HEK293 (cell line): ENCODE measurements around the gene CRCP.

Source experiments
- KLF7 ChIP-seq: fragments of 450-650 bp; formaldehyde crosslinking; IDR thresholded peaks from 2 replicates; pipeline ENCODE4 v1.5.1; 2016; ENCODE audit warnings: missing biosample characterization, missing genetic modification characterization, borderline replicate concordance
- KLF9 ChIP-seq: fragments of 450-650 bp; formaldehyde crosslinking; IDR thresholded peaks from 2 replicates; pipeline ENCODE4 v1.5.1; 2016; ENCODE audit warnings: missing biosample characterization, missing genetic modification characterization, low read depth
- MZF1 ChIP-seq: fragments of 450-650 bp; formaldehyde crosslinking; IDR thresholded peaks from 2 replicates; pipeline ENCODE4 v1.5.1; 2017; ENCODE audit warnings: missing biosample characterization, missing genetic modification characterization, borderline replicate concordance
- PRDM6 ChIP-seq: fragments of 450-650 bp; formaldehyde crosslinking; IDR thresholded peaks from 2 replicates; pipeline ENCODE4 v1.5.1; 2017; ENCODE audit warnings: missing biosample characterization, missing genetic modification characterization
- RBAK ChIP-seq: fragments of 450-650 bp; formaldehyde crosslinking; IDR thresholded peaks from 2 replicates; pipeline ENCODE4 v1.5.1; 2016; ENCODE audit warnings: missing biosample characterization, missing genetic modification characterization
- SETDB1 ChIP-seq: IDR thresholded peaks from one replicate; pipeline ENCODE4 v1.6.1; 2017; ENCODE audit warnings: mild to moderate bottlenecking, low read length, moderate library complexity, mixed read lengths; ENCODE audit not compliant: insufficient read length
- SP2 ChIP-seq: fragments of 450-650 bp; formaldehyde crosslinking; IDR thresholded peaks from 2 replicates; pipeline ENCODE4 v1.5.1; 2016; ENCODE audit warnings: missing biosample characterization, missing genetic modification characterization
- ZBTB1 ChIP-seq: fragments of 450-650 bp; formaldehyde crosslinking; IDR thresholded peaks from 2 replicates; pipeline ENCODE4 v1.5.1; 2016; ENCODE audit warnings: missing biosample characterization, missing genetic modification characterization
- ZBTB7A ChIP-seq: fragments of 450-650 bp; formaldehyde crosslinking; IDR thresholded peaks from 2 replicates; pipeline ENCODE4 v1.5.1; 2016; ENCODE audit warnings: low read depth, missing biosample characterization, missing genetic modification characterization
- ZNF138 ChIP-seq: fragments of 450-650 bp; formaldehyde crosslinking; IDR thresholded peaks from 2 replicates; pipeline ENCODE4 v1.5.1; 2016; ENCODE audit warnings: missing biosample characterization, missing genetic modification characterization, borderline replicate concordance
- ZNF157 ChIP-seq: fragments of 450-650 bp; formaldehyde crosslinking; IDR thresholded peaks from 2 replicates; pipeline ENCODE4 v1.5.1; 2016; ENCODE audit warnings: missing biosample characterization, missing genetic modification characterization
- ZNF169 ChIP-seq: fragments of 450-650 bp; formaldehyde crosslinking; IDR thresholded peaks from 2 replicates; pipeline ENCODE4 v1.5.1; 2016; ENCODE audit warnings: missing biosample characterization, missing genetic modification characterization
- ZNF174 ChIP-seq: fragments of 450-650 bp; formaldehyde crosslinking; IDR thresholded peaks from 2 replicates; pipeline ENCODE4 v1.5.0; 2017; ENCODE audit warnings: missing biosample characterization, mild to moderate bottlenecking, missing genetic modification characterization
- ZNF202 ChIP-seq: fragments of 450-650 bp; formaldehyde crosslinking; IDR thresholded peaks from 2 replicates; pipeline ENCODE4 v1.5.1; 2016; ENCODE audit warnings: missing biosample characterization, missing genetic modification characterization, borderline replicate concordance
- ZNF223 ChIP-seq: fragments of 450-650 bp; formaldehyde crosslinking; IDR thresholded peaks from 2 replicates; pipeline ENCODE4 v1.5.1; 2016; ENCODE audit warnings: missing biosample characterization, missing genetic modification characterization
- ZNF23 ChIP-seq: fragments of 450-650 bp; formaldehyde crosslinking; IDR thresholded peaks from 2 replicates; pipeline ENCODE4 v1.5.1; 2016; ENCODE audit warnings: missing biosample characterization, missing genetic modification characterization, borderline replicate concordance
- ZNF302 ChIP-seq: fragments of 450-650 bp; formaldehyde crosslinking; IDR thresholded peaks from 2 replicates; pipeline ENCODE4 v1.5.1; 2016; ENCODE audit warnings: missing biosample characterization, missing genetic modification characterization, low read depth
- ZNF335 ChIP-seq: fragments of 450-650 bp; formaldehyde crosslinking; conservative IDR thresholded peaks from 2 replicates; pipeline ENCODE4 v1.5.1; 2016; ENCODE audit warnings: missing biosample characterization, missing genetic modification characterization
- ZNF394 ChIP-seq: fragments of 450-650 bp; formaldehyde crosslinking; IDR thresholded peaks from 2 replicates; pipeline ENCODE4 v1.5.1; 2016; ENCODE audit warnings: missing biosample characterization, missing genetic modification characterization, mild to moderate bottlenecking, moderate library complexity, borderline replicate concordance
- ZNF423 ChIP-seq: fragments of 450-650 bp; formaldehyde crosslinking; IDR thresholded peaks from 2 replicates; pipeline ENCODE4 v1.5.1; 2016; ENCODE audit warnings: missing biosample characterization, missing genetic modification characterization
- ZNF529 ChIP-seq: fragments of 450-650 bp; formaldehyde crosslinking; IDR thresholded peaks from 2 replicates; pipeline ENCODE4 v1.5.1; 2017; ENCODE audit warnings: missing genetic modification characterization, missing biosample characterization; ENCODE audit not compliant: insufficient replicate concordance
- ZNF548 ChIP-seq: fragments of 450-650 bp; formaldehyde crosslinking; IDR thresholded peaks from 2 replicates; pipeline ENCODE4 v1.5.1; 2016; ENCODE audit warnings: missing biosample characterization, missing genetic modification characterization
- ZNF561 ChIP-seq: fragments of 450-650 bp; IDR thresholded peaks from 2 replicates; pipeline ENCODE4 v1.5.1; 2018; ENCODE audit warnings: missing biosample characterization, missing genetic modification characterization, borderline replicate concordance
- ZNF654 ChIP-seq: fragments of 450-650 bp; formaldehyde crosslinking; IDR thresholded peaks from 2 replicates; pipeline ENCODE4 v1.5.1; 2016; ENCODE audit warnings: low read depth, missing biosample characterization, missing genetic modification characterization
- ZNF701 ChIP-seq: fragments of 450-650 bp; formaldehyde crosslinking; IDR thresholded peaks from 2 replicates; pipeline ENCODE4 v1.5.1; 2016; ENCODE audit warnings: missing biosample characterization, missing genetic modification characterization
- ZSCAN5A ChIP-seq: fragments of 450-650 bp; formaldehyde crosslinking; IDR thresholded peaks from 2 replicates; pipeline ENCODE4 v1.5.1; 2016; ENCODE audit warnings: missing biosample characterization, missing genetic modification characterization
- TF ChIP-seq, protein P1 (sequence below): fragments of 450-650 bp; formaldehyde crosslinking; IDR thresholded peaks from 2 replicates; pipeline ENCODE4 v1.5.1; 2016; ENCODE audit warnings: missing biosample characterization, missing genetic modification characterization
- TF ChIP-seq, protein P2 (sequence below): fragments of 450-650 bp; formaldehyde crosslinking; IDR thresholded peaks from 2 replicates; pipeline ENCODE4 v1.5.1; 2016; ENCODE audit warnings: missing biosample characterization, missing genetic modification characterization, borderline replicate concordance
- TF ChIP-seq, protein P3 (sequence below): fragments of 450-650 bp; formaldehyde crosslinking; IDR thresholded peaks from 2 replicates; pipeline ENCODE4 v1.5.1; 2016; ENCODE audit warnings: missing biosample characterization, missing genetic modification characterization
- TF ChIP-seq, protein P4 (sequence below): fragments of 450-650 bp; IDR thresholded peaks from 2 replicates; pipeline ENCODE4 v1.5.1; 2018; ENCODE audit warnings: missing biosample characterization, missing genetic modification characterization

The CRCP gene

DNA sequence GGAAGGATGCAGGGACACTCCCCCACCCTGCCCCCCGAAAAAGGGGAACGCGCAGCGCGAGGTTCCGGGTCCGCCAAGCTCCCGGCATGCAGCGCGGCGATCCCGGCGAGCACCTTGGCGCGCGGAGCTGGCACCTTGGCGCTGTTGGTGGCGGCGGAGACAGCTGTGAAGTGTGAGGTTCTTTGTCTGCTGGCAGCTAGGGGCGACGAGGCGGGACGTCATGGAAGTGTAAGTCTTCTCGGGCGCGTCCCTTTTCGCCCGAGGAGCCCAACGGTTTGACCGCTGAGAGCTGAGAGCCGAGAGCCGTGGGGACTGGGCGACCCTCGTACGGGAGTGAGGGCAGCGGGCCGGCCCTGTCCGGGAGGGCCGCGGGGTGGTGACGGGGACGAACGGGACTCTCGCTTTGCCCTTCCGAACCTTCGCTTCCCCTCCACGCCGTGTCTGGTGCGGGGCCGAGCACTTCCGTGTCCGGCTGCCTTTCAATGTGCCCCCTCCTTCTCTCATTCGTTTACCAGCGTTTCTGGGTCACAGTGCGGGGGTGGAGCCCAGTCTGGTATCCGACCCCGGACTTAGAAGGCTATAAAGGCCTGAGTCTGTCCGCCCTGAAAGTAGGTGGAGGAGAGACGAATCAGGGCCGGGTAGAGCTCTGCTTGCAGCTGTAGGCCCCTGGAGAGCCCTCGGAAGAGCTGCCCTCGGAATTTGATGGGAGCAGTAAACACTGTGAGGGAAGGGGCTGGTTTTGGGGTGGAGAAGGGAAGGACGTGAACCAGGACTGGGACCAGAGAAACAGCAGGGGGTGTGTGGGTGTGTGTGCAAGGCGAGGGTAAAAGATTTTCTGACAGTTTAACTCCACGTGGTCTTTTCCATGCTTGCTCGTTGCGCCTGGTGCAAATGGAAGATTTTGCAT lies at the start of gene CRCP (continued):
- TF ChIP-seq ZBTB7A (tag by site-specific recombination), result no peak
- TF ChIP-seq PRDM6 (tag by site-specific recombination), result no peak
- TF ChIP-seq MZF1 (tag by site-specific recombination), result no peak
- 0 out of 2 replicates have a peak, but pooled peaks have one; percentile 46 for TF ChIP-seq ZNF423 (tag by site-specific recombination)
- TF ChIP-seq ZNF302 (tag by site-specific recombination), result no peak
- TF ChIP-seq ZNF202, result no peak
- TF ChIP-seq RBAK, result no peak
- TF ChIP-seq ZNF561 (tag by site-specific recombination), result no peak; the same call in 1 of the 2 replicates
- TF ChIP-seq ZNF174, result no peak
- no peak for TF ChIP-seq ZNF701 (tag by site-specific recombination)
- no peak for TF ChIP-seq ZNF654 (tag by site-specific recombination)
- TF ChIP-seq, protein P1, sequence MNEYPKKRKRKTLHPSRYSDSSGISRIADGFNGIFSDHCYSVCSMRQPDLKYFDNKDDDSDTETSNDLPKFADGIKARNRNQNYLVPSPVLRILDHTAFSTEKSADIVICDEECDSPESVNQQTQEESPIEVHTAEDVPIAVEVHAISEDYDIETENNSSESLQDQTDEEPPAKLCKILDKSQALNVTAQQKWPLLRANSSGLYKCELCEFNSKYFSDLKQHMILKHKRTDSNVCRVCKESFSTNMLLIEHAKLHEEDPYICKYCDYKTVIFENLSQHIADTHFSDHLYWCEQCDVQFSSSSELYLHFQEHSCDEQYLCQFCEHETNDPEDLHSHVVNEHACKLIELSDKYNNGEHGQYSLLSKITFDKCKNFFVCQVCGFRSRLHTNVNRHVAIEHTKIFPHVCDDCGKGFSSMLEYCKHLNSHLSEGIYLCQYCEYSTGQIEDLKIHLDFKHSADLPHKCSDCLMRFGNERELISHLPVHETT (tag by site-specific recombination), result peak; percentile 53; the same call in 1 of the 2 replicates
- peak; percentile 58 for TF ChIP-seq SP2 (tag by site-specific recombination)
- TF ChIP-seq ZNF23 (tag by site-specific recombination), result no peak
- no peak for TF ChIP-seq ZNF548 (tag by site-specific recombination)
- peak; percentile 62 for TF ChIP-seq ZNF335 (tag by site-specific recombination)
- TF ChIP-seq ZNF529, result no peak
- peak; percentile 50 for TF ChIP-seq KLF9 (tag by site-specific recombination)
- TF ChIP-seq ZSCAN5A (tag by site-specific recombination), result peak; percentile 58; the same call in 1 of the 2 replicates
- TF ChIP-seq, protein P2, sequence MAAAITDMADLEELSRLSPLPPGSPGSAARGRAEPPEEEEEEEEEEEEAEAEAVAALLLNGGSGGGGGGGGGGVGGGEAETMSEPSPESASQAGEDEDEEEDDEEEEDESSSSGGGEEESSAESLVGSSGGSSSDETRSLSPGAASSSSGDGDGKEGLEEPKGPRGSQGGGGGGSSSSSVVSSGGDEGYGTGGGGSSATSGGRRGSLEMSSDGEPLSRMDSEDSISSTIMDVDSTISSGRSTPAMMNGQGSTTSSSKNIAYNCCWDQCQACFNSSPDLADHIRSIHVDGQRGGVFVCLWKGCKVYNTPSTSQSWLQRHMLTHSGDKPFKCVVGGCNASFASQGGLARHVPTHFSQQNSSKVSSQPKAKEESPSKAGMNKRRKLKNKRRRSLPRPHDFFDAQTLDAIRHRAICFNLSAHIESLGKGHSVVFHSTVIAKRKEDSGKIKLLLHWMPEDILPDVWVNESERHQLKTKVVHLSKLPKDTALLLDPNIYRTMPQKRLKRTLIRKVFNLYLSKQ (tag by site-specific recombination), result no peak
- TF ChIP-seq ZNF223 (tag by site-specific recombination), result no peak
- TF ChIP-seq KLF7 (tag by site-specific recombination), result no peak
- no peak for TF ChIP-seq ZNF157
- no peak for TF ChIP-seq ZBTB1 (tag by site-specific recombination)
- TF ChIP-seq, protein P3, sequence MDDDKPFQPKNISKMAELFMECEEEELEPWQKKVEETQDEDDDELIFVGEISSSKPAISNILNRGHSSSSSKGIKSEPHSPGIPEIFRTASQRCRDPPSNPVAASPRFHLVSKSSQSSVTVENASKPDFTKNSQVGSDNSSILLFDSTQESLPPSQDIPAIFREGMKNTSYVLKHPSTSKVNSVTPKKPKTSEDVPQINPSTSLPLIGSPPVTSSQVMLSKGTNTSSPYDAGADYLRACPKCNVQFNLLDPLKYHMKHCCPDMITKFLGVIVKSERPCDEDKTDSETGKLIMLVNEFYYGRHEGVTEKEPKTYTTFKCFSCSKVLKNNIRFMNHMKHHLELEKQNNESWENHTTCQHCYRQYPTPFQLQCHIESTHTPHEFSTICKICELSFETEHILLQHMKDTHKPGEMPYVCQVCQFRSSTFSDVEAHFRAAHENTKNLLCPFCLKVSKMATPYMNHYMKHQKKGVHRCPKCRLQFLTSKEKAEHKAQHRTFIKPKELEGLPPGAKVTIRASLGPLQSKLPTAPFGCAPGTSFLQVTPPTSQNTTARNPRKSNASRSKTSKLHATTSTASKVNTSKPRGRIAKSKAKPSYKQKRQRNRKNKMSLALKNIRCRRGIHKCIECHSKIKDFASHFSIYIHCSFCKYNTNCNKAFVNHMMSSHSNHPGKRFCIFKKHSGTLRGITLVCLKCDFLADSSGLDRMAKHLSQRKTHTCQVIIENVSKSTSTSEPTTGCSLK, result no peak
- peak; percentile 52; the same call in 1 of the 2 replicates for TF ChIP-seq ZNF394 (tag by site-specific recombination)
- no peak for TF ChIP-seq SETDB1
- TF ChIP-seq, protein P4, sequence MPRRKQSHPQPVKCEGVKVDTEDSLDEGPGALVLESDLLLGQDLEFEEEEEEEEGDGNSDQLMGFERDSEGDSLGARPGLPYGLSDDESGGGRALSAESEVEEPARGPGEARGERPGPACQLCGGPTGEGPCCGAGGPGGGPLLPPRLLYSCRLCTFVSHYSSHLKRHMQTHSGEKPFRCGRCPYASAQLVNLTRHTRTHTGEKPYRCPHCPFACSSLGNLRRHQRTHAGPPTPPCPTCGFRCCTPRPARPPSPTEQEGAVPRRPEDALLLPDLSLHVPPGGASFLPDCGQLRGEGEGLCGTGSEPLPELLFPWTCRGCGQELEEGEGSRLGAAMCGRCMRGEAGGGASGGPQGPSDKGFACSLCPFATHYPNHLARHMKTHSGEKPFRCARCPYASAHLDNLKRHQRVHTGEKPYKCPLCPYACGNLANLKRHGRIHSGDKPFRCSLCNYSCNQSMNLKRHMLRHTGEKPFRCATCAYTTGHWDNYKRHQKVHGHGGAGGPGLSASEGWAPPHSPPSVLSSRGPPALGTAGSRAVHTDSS (tag by site-specific recombination), result no peak
- TF ChIP-seq ZNF169 (tag by site-specific recombination), result no peak
- no peak for TF ChIP-seq ZNF138
